NCI-H1417 (cell line): Measurements from ENCODE around the gene SEPTIN10.
"Not testable (repeated sequence)": the region's sequence is repeated elsewhere in the genome, so short reads cannot be mapped to it uniquely, and the experiment has no call there.

Experiments
- DNase-seq, 3 experiments: peaks; one replicate each; lab custom pipeline; 2025; lab: John Stamatoyannopoulos, UW

SEPTIN10 gene

DNA sequence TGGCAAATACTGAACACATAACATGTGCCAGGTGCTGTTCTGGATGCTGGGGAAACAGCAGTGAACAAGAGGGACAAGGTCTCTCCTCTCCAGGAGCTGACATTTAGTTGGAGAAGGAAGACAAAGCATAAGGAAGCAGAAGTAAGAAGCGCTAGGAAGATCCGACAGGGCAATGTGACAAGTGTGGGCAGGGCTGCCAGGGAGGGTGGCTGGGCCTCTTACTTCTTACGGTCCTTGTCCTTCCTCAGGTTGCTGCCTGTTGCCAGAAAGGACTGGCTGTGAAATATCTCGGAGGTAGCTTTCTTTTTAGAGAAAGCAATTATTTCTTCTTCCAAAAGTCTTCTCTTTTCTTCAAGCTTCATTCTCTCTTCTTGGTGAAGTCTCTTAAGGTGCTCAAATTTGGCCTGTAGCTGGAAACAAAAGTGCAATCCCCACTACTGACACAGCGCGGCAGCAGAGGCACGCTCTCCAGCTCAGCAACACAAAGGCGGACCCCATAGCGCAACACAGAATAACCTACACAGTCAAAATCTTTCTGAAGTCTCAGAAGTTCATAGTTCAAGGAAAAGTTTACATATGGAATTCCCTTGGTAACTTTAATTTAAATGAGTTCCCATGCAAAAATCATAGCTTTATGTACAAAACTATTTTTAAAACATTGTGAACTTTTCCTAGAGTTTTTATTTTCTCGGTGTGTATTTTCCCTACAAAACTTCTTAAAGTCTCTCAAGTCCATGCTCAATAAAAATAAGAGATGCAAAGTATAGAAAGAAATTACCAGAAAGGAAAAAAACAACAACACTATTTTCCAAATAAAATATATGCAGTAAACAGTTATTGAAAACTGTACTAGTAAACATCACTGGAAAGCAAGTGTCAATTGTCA lies 67.7 kb downstream of the SEPTIN10 start:
- peak; percentile 27 to 59 (median 30) for DNase-seq

DNA sequence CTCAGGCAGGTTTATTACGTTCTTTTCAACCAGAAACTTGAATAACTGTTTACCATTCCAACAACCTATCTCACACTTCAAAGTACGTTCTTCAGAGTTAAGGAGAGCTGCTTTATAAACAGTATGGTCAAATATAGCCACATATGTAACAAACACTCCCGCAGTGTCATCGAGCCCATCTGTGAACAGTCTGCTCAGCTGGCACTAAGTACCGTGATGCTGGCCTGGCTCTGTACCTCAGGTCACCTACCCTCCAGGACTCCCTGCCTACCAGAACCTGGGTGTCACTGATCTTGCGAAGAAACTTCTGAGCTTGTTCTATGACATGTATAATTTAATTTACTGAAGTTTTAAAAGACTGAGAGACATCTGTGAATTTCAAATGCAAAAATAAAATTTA lies 71.4 kb downstream of the SEPTIN10 start:
- no peak for DNase-seq

DNA sequence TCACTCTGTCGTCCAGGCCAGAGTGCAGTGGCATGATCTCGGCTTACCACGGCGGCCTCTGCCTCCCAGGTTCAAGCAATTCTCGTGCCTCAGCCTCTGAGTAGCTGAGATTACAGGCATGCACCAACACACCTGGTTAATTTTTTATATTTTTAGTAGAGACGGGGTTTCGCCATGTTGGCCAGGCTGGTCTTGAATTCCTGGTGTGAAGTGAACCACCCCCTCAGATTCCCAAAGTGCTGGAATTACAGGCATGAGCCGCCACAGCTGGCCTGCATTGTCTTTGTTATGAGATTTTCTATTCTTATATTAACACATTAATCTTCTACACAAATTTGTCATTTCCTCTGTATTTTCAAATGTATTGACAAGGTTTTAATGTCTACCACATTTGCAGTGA lies 75.2 kb downstream of the SEPTIN10 start:
- no peak for DNase-seq

DNA sequence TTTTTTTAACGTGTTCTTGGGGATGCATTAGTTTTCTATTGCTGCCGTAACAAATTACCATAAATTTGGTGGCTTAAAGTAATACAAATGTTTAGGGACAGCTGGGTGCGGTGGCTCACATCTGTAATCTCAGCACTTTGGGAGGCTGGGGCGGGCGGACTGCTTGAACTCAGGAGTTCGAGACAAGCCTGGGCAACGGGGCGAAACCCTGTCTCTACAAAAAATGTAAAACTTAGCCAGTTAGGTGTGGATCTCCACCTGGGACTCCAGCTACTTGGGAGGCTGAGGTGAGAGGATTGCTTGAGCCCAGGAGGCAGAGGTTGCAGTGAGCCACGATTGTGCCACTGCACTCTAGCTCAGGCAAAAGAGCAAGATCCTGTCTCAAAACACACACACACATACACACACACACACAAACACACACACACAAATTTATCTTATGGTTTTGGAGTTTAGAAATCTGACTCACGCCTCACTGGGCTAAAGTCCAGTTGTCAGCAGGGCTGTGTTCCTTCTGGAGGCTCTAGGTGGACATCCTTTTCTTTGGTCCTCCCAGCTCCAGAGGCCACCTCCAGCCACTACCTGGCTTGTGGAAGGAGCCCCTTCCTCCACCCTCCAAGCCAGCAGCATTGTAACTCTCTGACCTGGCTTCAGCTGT lies 76.1 kb downstream of the SEPTIN10 start:
- DNase-seq = no peak

DNA sequence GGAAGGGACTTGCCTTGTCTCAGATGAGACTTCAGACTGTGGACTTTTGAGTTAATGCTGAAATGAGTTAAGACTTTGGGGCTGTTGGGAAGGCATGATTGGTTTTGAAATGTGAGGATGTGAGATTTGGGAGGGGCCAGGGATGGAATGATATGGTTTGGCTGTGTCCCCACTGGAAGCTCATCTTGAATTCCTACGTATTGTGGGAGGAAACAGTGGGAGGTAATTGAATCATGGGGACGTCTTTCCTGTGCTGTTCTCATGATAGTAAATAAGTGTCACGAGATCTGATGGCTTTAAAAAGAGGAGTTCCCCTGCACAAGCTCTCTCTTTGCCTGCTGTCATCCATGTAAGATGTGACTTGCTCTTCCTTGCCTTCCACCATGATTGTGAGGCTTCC lies 77.2 kb downstream of the SEPTIN10 start:
- not testable (repeated sequence) for DNase-seq

DNA sequence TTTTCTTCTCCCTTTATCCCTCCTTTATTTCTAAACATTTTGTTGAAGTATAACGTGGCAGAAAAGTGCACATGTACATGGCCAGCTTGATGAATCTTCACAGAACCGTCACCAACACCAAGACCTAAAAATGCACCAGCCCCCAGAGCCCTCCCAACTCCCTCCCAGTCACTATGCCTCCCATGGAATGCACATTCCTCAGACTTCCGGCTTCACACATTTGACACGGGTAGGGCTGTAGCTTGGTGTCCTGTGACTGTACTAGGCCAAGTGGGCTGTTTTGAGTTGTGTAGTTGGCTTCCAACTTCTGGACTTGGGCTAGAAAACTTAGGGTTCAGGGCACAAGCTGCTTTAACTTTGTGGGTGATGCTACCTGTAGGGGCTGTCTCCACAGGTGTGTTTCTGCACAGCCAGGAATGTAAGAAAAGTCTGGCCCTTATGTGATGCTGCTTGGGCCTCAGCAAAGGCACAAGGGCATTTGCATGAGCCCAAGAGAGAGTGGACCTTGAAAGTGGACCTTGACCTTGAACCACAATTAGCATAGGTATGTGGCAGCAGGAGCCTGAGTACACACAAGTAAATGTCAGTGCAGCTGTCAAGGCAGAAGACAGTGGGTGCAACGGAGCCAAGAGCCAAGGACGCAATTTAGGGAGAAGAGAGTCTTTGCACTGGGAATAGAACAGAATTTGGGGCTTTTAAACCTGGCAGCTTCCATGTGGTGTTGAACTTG lies 78.4 kb downstream of the SEPTIN10 start:
- no peak for DNase-seq

DNA sequence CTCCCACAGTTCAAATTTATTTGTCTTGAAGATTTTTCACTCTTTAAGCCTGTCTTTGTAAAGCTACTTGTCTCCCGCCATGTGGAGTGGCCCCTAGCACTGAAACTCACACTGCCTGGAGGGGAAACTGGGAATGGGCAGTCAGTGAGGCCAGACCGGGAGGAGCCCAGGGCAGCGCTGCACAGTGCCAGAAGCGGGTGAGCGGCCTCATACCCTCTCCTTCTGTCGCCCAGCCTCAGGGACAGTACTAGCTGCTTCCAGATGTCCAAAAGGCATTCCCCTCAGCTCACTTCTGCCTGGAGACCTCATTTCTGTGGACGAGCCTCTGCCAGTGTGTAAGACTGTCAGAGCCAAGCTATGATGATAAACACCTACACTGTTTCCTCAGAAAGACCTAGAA lies 79.9 kb downstream of the SEPTIN10 start:
- DNase-seq = no peak

- DNase-seq = no peak
Observed at GRCh38 chr2:109532728-109533076, 81.1 kb downstream of the SEPTIN10 start.

- DNase-seq = no peak
Observed at GRCh38 chr2:109531896-109532727, 81.7 kb downstream of the SEPTIN10 start.

- no peak for DNase-seq
Observed at GRCh38 chr2:109531221-109531620, 82.5 kb downstream of the SEPTIN10 start.

- no peak for DNase-seq
Observed at GRCh38 chr2:109530712-109531111, 83.1 kb downstream of the SEPTIN10 start.

DNA sequence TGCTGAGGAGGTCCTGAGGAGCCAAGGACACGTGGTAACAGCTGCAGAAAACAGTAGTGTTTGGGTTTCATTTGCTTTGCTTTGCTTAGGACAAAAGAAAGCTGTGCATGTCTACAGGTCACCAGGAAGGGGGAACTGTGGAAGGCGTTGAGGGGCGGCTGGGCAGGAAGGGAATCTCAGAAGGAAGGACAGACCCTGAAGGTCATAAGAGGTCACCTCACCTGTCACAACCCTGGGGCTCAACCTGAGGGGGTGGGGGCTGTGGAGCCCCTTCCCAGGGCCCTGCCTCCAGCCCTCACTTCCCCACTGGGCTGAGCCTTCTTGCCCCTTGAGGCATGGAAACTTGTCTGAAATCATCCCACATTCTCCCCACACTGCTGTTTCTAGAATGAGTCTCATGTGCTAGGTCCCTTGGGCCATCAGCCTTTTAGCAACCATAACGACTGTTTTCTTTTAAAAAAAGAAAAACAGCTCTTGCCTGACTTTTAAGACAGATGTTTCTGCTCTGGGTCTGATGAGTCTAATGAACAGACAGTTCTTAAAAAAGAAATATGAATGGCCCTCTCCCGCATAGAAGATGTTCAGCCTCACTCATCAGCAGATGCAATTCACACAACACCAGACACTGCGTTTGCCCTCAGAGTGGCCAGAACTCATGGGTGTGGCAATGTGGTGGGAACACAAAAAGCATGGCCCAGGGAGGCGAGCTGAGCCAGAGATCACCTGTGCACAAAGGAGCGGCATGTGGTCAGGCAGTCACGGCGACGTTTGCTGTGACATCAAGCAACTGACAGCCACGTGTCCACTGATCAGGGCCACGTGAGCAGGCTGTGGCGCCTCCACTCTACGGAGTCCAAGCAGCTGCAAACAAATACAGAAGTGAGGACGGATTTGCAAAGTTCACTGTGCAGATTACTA lies 84.0 kb downstream of the SEPTIN10 start:
- no peak for DNase-seq

- DNase-seq = no peak
Observed at GRCh38 chr2:109528811-109529501, 84.8 kb downstream of the SEPTIN10 start.

DNA sequence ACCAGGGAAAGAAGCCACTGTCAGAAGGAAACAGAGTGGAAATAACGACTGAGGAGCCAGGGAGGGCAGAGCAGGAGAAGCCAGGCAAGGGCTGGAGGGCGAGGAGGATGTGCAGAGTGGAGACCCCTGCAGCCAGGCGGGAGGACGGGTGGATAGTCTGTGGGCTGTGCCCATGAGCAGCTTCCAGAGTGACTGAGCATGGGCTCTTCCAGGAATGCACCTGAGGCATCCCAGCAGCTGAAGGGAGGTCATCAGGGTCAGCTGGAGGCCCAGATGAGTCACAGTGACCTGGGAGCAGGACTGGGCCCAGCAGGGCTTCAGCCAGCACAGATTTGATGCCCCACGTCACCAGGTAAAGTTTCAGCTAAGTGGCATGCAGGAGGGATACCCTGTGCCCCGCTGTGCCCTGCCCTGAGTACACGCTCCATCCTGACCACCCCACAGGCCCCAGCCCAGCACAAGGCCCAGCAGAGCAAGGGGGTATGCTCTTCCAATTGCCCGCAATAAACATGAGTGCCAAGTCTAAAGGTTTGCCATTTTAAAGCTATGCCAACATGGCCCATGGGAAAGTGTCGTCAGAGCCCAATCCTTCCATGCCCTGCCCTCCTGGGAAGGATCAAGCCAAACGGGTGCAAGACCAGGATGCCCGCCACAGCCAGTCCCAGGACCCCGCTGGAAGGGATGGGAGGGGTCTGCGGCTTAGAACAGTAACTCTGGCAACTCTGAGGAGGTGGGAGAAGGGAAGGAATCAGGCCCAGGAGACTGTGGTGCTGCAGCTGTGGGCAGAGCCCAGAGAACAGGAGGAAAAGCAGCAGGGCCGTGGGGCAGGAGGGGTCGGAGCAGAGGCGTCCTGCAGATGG lies 85.7 kb downstream of the SEPTIN10 start:
- no peak for DNase-seq

DNA sequence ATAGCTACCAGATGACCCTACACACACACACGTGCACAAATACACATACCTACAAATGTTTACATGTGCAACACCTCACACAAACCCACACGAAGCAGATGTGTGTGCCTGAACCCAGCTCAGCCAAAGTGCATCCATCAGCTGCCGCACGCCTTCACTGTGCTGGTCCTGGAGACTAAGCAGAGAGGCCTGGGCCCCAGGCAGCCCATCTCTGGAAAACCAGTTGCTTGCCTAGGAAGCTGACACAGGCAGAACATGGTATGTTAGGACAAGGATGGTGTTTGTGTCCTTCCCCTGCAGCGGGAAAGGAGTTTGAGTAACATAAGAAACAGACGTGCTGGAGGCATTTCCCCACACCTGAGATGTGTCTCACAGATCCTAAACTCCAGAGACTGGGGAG lies 86.7 kb downstream of the SEPTIN10 start:
- DNase-seq = no peak

DNA sequence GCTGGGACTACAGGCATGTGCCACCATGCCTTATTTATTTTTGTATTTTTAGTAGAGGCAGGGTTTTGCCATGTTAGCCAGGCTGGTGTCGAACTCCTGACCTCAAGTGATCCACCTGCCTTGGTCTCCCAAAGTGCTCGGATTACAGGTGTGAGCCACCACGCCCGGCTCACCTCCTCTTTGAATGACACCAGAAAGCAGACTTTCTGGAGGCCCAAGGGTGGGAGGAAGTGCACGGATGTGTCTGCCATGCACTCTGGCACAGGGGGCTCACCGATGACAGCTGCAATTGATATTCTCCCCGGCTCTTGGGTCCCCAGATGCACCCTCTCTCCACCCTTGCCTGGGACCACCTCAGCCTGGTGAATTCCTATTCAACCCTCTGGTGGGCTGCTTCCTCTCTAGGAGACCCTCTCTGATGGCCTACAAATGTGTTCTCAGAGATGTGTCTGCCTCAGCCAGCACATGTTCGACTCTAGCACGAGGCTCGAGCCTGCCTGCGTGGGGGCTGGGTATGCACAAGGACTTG lies 87.3 kb downstream of the SEPTIN10 start:
- DNase-seq = no peak

- no peak for DNase-seq
Observed at GRCh38 chr2:109525836-109526235, 87.9 kb downstream of the SEPTIN10 start.

DNA sequence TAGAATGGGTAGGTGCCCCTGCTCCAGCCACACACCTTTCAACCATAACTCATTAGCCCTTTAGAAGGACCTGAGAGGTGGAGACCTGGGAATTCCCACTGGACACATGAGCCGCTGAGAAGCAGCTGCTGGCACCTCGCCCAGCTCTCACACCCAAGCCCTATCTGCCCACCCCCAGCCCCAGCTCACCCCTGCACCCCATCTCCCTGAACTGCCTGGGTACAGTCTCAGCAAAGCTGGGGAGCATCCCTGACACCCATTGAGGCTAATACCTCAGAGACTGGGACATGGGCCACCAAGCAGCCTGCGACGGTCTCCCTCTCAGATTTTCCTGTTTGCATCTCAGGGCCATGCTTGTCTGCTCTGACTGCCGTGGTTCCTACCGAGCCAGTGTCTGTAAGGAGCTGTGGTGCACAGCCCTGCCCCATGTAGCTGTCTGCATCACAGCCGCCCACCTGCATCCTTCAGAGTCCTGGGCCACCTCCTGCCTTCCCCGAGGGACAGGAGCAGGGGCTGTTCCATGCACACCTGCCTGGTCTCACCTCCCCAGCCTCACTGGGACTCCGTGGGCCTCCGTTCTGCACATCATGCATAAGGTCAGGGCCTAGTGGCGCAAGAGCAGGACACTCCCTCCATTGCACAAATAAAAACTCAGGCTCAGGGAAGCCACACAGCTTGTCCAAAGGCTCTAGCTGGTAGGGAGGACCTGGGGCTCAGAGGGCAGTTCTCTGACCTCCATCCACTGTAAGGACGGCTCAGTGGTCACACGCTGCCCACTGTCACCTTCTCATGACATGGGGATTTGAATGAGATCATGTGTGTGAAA lies 90.0 kb downstream of the SEPTIN10 start:
- DNase-seq = no peak
